HG03439 (cell line): Measurements from ENCODE around the gene CSNK1G3.
A peak's percentile ranks its signal among the peaks of the same experiment; 100 is the strongest.

Experiments used
- ATAC-seq: cut with Tn5 transposase; IDR thresholded peaks from one replicate; pipeline ENCODE4 v1.9.1; 2021; ENCODE audit warnings: mild to moderate bottlenecking, moderate library complexity; ENCODE audit not compliant: unreplicated experiment

CSNK1G3 gene

GRCh38 chr5:123512611-123513461 lies 859 bp downstream of the CSNK1G3 start:
- ATAC-seq: peak; percentile 10

- no peak for ATAC-seq
These were observed 2.8 kb downstream of the CSNK1G3 start for GRCh38 chr5:123514615-123515355.

DNA sequence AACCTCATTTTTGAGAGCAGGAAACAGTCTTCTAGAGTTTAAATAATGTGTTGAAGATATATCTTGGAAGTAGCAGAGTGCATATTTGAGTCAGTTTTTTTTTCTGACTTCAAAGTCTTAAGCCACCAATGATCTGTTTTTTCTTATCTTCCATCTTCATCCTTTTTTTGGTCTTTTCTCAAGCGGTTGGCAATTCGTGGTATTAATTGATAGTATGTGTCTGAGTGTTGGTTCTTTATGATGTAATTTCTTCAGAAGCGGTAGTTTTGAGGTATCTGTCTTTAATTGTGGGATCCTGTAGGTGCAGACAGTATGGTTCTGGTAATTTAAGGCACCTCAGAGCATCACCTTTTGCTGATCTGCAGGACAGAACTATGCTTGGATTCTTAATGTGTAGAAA lies 3.9 kb downstream of the CSNK1G3 start:
- no peak for ATAC-seq

DNA sequence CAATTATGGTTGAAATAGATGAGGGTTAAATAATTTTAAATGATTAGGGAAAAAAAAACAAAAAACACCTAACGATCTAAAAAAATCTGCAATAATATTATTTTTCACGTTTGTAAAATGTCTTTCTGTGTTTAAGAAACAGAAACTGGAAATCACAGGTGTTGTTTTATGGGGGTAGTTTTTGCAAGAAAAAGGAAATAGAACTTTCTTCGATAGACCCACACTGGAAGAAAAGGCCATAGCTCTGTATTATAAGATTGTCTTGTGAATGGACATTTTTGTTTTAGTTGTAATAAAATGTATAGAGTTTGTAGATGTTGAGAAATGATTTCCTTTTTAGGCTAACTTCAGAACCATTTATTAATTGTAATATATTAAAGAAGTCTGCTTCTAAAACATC lies 5.5 kb downstream of the CSNK1G3 start:
- ATAC-seq: no peak

DNA sequence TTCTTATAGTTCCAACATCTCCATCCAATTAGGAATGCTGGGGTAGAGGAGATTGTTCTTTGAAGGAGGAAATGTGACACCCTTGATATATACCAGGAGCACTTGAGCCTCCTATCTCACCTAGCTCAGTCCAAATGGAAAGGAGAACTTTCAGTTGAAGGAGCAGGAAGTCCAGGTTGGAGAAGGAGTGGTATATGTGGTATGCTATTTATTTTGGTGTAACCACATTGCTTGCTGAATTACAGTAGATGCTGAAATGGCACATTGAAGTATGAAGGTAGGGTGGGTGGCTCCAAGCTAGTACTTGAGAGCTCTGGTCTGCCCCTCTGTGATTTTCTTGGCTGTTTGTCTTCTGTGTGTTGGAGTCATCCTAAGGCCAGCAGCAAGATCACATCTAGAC lies 6.1 kb downstream of the CSNK1G3 start:
- no peak for ATAC-seq

DNA sequence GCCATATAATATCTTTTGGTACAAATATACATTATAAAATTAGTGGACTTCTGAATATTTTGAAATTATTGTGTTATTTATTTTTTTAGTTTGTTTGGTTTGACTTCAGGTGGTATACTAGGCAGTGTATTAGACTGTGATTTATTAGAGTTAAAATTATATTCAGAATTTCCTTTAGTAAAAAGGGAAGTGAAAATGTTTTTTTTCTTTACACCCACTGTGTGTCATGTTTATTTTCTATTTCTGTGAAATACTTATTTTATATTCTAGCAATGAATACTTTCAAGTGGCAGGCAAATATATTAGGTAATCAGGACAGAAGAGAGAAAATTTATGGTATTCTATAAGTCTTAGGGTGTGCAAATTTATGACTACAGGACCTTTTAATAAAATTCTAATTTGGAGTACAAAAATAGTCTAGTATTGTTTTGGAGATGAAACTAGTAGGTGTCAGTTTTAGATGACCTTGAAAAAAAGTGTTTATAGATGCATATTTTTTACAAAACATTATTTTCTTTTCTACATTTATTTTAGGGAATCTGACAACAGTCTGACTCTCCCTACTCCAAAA lies 8.8 kb downstream of the CSNK1G3 start:
- no peak for ATAC-seq

DNA sequence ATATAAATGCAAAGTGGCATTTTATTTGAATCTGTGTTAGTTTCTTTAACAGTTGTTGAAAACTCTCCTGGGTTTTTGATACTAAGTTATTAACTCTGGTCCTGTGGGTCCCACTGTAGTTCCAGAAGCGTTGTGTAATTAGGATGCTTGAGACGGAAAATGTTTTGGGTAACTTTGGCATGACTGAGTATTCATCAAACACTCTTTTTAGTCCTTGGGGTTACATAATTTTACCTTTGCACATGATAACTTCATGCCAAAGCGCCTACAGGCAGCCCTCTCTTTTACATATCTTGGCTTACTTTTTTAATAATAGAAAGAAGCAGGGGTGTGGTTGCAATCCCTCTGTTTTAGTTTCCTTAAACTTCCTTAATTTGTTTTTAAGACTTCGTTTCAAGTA lies 12.2 kb downstream of the CSNK1G3 start:
- no peak for ATAC-seq

DNA sequence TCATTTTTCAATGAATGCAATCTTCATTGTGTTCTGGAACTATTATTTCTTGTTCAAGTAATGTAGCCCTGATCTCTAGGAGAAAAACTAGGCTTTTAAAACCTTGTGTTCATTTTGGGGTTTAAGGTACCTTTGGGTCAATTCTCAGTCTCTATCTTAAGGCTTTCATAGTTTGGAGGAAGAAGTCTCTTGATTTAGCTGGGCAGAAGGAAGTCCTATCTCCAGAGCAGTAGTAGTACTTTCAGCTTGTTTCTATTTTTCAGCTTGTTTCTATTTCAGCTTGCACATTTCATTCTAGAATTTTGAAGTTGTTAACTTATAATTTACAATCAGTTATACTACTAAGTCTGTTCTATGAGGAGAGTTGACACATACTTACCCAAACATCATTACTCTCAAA lies 15.2 kb downstream of the CSNK1G3 start:
- ATAC-seq: no peak

- ATAC-seq: no peak
These were observed 16.1 kb downstream of the CSNK1G3 start for GRCh38 chr5:123528065-123528464.

DNA sequence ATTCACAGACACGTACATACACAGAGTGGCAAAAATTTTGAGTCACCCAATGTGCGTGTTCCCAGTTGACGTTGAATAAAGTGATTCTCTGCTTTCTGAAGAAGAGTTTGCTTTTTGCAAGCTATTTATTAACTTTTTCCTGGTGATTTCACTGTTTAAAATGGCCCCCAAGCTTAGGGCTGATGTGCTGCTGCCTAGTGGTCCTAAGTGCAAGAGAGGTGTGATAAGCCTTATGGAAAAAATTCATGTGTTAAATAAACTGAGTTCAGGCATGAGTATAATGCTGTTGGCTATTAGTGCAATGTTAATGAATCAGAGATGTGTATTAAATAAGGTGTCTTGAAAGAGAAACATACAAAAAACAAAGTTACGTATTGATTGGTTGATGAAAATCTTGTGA lies 16.9 kb downstream of the CSNK1G3 start:
- ATAC-seq: no peak

DNA sequence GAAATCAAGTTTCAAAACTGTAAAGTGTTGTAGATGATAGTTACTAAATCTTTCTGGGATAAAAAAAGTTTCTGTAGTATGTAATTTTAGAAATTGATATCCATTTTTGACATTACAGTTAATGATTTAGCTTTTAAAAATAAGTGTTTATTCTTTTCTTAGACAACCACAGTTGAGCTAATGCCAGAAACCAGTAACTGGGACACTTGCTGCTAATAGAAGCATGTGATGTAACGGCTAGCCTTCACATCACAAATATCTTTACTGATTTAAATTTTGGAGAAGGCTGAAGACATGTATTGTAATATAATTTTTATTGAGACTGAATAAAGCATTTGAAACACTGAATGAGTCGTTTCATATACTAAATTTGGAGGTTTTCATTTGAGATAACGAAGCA lies 18.8 kb downstream of the CSNK1G3 start:
- no peak for ATAC-seq

- ATAC-seq: no peak
These were observed 23.7 kb downstream of the CSNK1G3 start for GRCh38 chr5:123535648-123536047.

DNA sequence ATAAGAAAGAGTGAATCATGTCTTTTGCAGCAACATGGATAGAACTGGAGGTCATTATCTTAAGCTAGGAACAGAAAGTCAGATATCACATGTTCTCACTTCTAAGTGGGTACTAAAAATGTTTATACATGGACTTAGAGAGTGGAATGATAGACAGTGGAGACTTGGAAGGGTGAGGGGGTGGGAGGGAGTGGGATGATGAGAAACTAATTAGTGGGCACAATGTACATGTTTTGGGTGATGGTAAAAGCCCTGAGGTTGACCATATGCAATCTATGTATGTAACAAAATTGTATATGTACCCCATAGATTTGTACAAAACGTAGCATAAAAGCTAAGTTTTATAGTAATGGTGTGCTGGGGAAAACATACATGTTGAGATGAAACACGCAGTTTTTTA lies 25.3 kb downstream of the CSNK1G3 start:
- no peak for ATAC-seq

DNA sequence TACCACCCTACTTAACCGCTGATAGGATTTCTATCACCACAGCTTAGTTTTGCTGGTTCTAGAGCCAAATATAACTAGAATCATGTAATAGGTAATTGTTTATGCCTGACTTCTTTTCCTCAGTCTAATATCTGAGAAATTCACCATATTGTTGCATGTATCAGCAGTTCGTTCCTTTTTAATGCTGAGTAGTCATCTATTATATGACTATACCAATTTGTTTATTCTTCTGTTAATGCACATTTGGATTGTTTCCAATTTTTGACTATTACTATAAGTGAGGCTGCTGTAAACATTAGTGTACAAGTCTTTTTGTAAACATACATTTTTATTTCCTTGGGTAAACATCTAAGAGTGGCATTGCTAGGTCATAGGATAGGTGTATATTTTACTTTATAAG lies 25.9 kb downstream of the CSNK1G3 start:
- ATAC-seq: no peak

DNA sequence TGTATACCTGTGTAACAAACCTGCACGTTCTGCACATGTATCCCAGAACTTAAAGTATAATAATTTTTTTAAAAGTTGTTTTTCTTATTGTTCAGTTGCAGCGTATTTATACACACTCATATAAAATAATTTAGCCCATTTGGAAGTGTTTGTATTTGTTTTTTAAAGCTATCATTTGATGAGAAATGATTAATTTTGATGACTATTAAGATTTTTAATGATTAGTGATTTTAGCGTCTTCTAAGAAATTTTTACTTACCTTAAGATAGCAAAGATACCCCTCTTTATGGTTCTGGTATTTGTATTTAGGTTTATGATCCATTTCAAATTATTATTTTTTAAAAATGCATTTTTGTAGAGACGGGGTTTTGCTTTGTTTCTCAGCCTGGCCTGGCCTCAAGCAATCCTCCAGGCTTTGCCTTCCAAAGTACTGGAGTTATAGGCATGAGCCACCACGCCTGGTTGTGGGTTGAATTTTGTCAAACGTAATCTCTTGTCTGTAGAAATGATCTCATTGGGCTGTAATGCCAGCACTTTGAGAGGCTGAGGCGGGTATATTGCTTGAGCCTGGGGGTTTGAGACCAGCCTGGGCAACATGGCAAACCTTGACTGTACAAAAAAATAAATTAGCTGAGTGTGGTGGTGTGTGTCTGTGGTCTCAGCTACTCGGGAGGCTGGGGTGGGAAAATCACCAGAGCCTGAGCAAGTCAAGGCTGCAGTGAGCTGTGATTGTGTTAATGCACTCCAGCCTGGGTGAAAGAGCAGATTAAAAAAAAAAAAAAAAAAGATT lies 26.9 kb downstream of the CSNK1G3 start:
- ATAC-seq: no peak

GRCh38 chr5:123540534-123540933 lies 28.6 kb downstream of the CSNK1G3 start:
- no peak for ATAC-seq

DNA sequence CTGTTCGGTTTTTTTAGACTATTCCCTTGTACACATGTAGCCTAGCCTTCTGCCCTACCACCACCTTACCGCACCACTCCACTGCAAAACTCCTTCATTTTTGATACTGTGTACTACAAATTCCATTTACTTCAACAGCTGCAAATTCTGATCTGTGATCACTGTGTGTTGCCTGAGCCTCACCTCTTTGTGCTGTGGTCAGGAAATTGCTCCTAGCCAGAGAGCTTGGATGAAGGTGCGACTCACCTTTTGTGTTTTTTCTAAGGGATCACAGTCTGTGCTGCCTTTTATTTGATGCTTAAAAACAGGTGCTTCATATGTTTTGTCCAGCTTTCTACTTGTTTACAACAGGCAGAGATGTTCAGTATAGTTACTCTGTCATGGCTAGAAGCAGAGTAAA lies 31.5 kb downstream of the CSNK1G3 start:
- ATAC-seq: no peak

DNA sequence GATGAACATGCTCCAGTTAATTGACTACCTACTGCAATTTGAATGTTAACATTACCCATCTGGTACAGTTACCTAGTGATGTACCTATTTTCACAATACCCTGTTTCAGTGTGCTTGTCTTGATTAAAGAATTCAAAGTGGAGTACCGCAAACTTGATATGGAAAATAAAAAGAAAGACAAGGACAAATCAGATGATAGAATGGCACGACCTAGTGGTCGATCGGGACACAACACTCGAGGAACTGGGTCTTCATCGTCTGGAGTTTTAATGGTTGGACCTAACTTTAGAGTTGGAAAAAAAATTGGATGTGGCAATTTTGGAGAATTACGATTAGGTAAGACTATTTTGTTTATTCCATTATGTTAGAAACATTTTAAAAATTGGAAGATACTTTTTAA lies 33.5 kb downstream of the CSNK1G3 start:
- ATAC-seq: no peak

DNA sequence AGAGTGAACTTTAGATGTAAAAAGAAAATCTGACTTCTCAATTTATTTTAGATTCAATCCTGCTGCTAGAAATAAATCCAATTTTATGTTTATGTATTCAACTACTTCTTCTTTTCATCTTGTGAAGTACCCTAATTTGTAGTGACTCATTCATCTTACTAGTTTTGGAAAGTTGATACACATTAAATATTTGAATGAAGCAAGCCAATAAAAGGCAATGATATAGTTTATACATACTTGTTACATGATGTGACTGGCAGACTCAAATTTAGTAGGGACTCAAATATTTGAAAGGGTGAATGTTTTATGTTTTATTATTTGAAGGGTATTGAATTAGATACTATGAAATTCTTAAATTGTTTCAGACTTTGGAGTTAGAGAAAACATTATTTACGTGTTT lies 34.7 kb downstream of the CSNK1G3 start:
- no peak for ATAC-seq

DNA sequence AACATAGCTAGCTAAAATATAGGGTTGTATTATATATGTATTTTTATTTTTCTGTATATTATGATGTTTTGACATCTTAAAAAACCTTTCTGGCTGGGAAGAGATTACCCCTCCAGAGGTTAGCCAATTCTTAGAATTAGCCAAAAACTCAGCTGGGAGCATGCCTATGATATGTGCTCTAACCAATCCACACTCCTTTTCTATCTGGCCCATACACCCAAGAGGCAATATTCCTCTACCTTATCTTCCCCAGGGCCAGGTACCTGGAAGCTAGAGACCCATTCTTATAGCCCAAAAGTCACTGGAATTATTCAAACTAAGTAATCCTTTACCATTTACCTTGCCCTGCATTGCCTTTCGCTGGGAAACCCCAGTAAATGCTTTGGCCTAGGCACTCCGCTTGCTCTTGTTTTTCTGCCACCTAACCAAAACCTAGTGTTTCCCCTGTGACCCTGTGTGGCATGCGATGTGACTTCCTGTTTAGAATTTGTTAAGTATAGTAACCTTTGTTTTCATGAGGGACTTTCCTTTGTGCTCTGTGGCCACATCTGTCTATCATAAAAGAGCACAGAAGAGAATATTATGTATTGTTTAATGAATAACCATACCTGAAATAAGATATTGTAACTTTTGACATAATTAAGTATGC lies 37.4 kb downstream of the CSNK1G3 start:
- ATAC-seq: peak; percentile 98

- no peak for ATAC-seq
These were observed 42.6 kb downstream of the CSNK1G3 start for GRCh38 chr5:123554601-123555000.
